ENCODE measurements around the gene MYH9.
"Not testable (repeated sequence)": the region's sequence is repeated elsewhere in the genome, so short reads cannot be mapped to it uniquely, and the experiment has no call there.

Gene MYH9

DNA sequence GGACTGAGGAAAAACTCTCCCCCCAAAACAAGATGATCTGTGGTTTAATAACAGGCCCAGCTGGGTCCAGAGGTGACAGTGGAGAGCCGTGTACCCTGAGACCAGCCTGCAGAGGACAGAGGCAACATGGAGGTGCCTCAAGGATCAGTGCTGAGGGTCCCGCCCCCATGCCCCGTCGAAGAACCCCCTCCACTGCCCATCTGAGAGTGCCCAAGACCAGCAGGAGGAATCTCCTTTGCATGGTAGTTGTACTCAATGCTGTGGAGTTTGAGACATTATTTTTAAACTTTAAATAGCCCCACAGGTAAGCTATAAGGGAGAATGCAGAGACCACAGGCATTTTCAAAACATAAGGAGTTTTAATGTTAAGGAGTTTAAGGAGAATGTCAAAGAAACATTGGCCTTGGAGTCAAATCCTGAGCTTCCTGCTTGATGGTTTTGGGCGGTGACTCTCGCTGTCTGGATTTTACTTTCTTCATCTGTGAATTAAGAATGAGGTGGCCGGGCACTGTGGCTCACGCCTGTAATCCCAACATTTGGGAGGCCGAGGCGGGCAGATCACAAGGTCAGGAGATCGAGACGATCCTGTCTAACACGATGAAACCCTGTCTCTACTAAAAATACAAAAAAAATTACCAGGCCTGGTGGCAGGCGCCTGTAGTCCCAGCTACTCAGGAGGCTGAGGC is 128.0 kb downstream of the MYH9 start:
- no peaks in the 10 kb centered on the region for H3K27me3 ChIP-seq (replicated peaks; ENCODE audit: control insufficient read depth, insufficient read depth, low read length)
- no peak for DNase-seq (ENCODE audit: extremely low read depth, insufficient read length)
- no peak overlapping the region for H3K4me3 ChIP-seq (replicated peaks; ENCODE audit: low read depth, low read length)
- TF ChIP-seq, protein P1, sequence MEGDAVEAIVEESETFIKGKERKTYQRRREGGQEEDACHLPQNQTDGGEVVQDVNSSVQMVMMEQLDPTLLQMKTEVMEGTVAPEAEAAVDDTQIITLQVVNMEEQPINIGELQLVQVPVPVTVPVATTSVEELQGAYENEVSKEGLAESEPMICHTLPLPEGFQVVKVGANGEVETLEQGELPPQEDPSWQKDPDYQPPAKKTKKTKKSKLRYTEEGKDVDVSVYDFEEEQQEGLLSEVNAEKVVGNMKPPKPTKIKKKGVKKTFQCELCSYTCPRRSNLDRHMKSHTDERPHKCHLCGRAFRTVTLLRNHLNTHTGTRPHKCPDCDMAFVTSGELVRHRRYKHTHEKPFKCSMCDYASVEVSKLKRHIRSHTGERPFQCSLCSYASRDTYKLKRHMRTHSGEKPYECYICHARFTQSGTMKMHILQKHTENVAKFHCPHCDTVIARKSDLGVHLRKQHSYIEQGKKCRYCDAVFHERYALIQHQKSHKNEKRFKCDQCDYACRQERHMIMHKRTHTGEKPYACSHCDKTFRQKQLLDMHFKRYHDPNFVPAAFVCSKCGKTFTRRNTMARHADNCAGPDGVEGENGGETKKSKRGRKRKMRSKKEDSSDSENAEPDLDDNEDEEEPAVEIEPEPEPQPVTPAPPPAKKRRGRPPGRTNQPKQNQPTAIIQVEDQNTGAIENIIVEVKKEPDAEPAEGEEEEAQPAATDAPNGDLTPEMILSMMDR (IDR thresholded peaks at IDR 0.05; ENCODE audit: insufficient read depth, low read length, poor library complexity, severe bottlenecking), result no peak
- peaks cover 11% of the 10 kb centered on the region for H3K36me3 ChIP-seq (ENCODE audit: control insufficient read depth, insufficient read depth, low read length)

DNA sequence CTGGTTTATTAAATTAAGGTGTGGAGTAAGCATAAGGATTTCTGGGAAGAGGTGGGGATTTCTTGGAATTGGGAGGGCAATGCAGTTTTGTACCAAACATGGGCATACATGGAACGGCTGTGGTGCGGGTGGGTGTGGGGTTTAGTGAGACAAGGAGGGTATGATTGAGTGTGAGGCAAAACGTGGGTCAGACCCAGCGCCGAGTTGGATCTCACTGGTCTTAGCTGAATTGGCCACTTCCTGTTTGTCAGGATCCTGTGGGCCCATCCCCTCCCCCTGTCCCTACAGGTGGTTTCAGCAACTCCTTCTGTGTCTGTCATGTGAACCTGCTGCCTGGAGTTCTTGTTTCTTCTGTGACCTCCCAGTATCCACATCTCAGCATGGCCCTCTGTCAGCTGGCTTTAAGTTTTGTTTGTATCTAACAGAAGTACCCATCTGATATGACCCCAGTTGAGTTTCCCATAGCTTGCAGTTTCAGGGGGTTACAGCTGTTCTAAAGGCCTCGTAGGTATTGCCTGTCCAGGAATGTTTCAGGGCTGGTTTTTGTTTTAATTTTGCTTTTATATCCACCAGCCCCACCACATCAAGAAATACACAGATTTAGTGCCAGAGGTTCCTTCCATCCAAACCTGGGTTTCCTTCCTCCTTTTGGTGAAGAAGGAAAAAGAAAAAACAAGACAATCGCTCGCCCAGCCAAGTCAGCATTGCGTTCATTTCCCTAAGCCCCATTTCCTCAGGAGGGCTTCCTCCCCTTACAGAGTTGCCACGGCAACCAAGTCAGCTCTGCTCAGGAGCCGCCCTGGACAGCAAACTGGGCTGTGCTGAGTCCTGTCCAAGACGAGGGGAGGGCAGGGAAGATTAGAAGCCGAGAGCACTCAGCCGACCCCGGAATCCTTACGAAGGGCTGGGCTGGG is 128.8 kb downstream of the MYH9 start:
- peaks cover 10% of the 10 kb centered on the region for H3K36me3 ChIP-seq (ENCODE audit: control insufficient read depth, insufficient read depth, low read length)
- no peak for DNase-seq (ENCODE audit: extremely low read depth, insufficient read length)
- no peak overlapping the region for H3K4me3 ChIP-seq (replicated peaks; ENCODE audit: low read depth, low read length)
- no peaks in the 10 kb centered on the region for H3K27me3 ChIP-seq (replicated peaks; ENCODE audit: control insufficient read depth, insufficient read depth, low read length)
- TF ChIP-seq, protein P1 (IDR thresholded peaks at IDR 0.05; ENCODE audit: insufficient read depth, low read length, poor library complexity, severe bottlenecking), result no peak

DNA sequence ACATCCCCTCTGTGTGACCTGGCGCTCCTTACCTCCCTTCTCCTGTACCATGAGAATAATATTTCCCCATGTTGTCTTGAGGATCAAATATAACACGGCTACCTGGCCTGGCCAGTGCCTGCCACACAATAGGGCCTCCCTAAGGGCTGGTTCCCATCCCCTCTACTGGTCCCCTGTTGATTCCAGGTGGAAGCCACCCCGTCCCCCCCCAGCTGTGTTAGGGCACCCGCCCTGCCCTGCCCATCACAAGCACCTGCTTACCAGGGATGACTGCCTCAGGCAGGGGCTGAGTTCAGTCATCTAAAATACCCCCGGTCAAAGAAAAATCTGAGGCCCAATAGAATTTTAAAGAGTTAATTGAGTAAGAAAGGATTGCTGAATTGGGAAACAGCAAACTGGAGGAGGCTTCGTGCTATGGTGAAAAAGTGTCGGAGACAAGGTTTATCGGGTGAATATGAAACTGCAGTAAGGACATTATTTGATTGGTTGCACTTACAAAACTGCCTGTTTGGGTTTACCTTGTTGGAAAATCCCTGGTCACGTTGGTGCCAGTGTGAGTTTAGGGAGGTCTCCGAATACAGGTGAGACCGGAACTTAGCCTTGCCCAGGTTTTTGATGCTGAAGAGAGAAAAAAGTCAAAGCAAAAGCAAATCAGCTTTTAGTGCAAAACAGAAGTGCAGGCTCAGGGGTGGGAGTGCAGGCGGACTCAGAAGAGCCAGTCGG is 129.7 kb downstream of the MYH9 start:
- DNase-seq (ENCODE audit: extremely low read depth, insufficient read length), result no peak
- Histone ChIP-seq H3K4me3 (replicated peaks; ENCODE audit: low read depth, low read length) (no peak overlapping the region), H3K27me3 (replicated peaks; ENCODE audit: control insufficient read depth, insufficient read depth, low read length) (no peaks in the 10 kb centered on the region), H3K36me3 (ENCODE audit: control insufficient read depth, insufficient read depth, low read length) (peaks cover 8% of the 10 kb centered on the region)
- TF ChIP-seq, protein P1 (IDR thresholded peaks at IDR 0.05; ENCODE audit: insufficient read depth, low read length, poor library complexity, severe bottlenecking), result no peak

DNA sequence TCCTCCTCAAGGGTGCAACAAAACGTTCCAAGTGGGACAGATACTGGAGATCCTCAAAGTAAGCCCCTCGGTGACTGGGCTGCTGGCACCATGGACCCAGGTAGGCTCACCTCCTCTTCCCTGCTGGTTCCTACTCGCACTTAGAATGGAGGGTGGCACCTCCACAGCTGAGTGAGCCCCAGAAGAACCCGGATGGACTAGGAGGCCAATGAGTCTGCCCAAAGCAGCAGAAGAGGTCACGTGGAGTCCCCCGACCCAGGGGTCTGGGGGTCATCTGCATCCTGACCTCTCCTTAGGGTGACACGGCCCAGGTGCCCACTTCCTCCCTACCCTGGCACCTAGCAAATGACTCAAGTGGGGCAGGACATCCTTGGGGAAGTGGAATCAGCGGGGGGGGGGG is 130.5 kb downstream of the MYH9 start:
- DNase-seq (ENCODE audit: extremely low read depth, insufficient read length), result no peak
- peaks cover 6% of the 10 kb centered on the region for H3K36me3 ChIP-seq (ENCODE audit: control insufficient read depth, insufficient read depth, low read length)
- H3K27me3 ChIP-seq (replicated peaks; ENCODE audit: control insufficient read depth, insufficient read depth, low read length), result no peaks in the 10 kb centered on the region
- H3K4me3 ChIP-seq (replicated peaks; ENCODE audit: low read depth, low read length), result no peak overlapping the region
- TF ChIP-seq, protein P1 (IDR thresholded peaks at IDR 0.05; ENCODE audit: insufficient read depth, low read length, poor library complexity, severe bottlenecking), result no peak

DNA sequence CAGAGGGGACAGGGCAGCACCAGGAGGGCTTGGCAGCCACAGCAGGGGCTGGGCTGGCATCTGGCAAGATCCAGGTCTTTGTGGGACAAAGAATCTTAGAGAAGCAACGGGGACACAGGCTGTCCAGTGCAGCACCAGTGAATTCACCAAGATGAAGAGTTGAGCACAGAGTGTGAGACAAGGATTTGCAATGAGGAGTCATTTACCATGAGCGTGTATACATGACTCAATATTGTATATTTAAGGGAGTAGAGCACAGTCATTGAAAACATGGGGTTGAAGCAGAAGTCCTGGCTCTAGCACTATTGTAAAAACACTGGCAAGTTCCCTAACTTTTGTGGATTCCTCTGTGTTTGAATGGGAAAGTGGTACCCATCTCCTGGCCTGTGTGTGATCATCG is 131.3 kb downstream of the MYH9 start:
- H3K4me3 ChIP-seq (replicated peaks; ENCODE audit: low read depth, low read length), result no peak overlapping the region
- DNase-seq (ENCODE audit: extremely low read depth, insufficient read length), result no peak
- TF ChIP-seq, protein P1 (IDR thresholded peaks at IDR 0.05; ENCODE audit: insufficient read depth, low read length, poor library complexity, severe bottlenecking), result no peak
- H3K36me3 ChIP-seq (ENCODE audit: control insufficient read depth, insufficient read depth, low read length), result peaks cover 6% of the 10 kb centered on the region
- H3K27me3 ChIP-seq (replicated peaks; ENCODE audit: control insufficient read depth, insufficient read depth, low read length), result no peaks in the 10 kb centered on the region

DNA sequence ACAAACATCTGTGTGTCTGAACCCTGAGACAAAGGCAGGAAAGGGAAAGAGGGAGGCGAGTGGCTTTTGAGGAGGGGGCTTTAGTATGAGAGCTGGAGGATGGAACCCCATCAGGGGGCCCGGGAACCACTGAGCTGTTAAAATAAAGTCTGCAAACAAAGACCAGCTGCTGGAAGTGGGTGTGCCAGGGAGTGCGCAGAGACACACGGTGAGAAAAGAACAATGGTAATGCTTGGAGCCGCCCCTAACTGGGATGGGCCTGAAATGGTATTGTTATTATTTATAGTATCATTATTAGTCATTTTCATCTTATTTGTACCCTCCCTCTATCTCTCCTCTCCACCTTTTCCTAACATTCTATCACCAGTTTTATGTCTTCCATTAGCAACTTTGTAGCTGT is 132.2 kb downstream of the MYH9 start:
- H3K36me3 ChIP-seq (ENCODE audit: control insufficient read depth, insufficient read depth, low read length); DNase-seq (ENCODE audit: extremely low read depth, insufficient read length); H3K27me3 ChIP-seq (replicated peaks; ENCODE audit: control insufficient read depth, insufficient read depth, low read length); H3K4me3 ChIP-seq (replicated peaks; ENCODE audit: low read depth, low read length): not testable (repeated sequence)
